H1 (cell line): Measurements from ENCODE around the gene MACROH2A1. TPM values are rescaled to one million over a fixed set of nuclear protein-coding genes. Genes with fewer than 3 reads are reported as not detected.

Experiments
- CEBPB ChIP-seq: IDR thresholded peaks from 2 replicates; pipeline ENCODE4 v1.6.1; 2012; ENCODE audit warnings: low read depth, low read length
- EP300 ChIP-seq, 2 experiments: IDR thresholded peaks; 1 replicate in 1 of 2; 2 replicates in 1 of 2; pipeline ENCODE4 v1.6.1; 2011 to 2012; ENCODE audit warnings: low read depth in 2 of 2, low read length in 2 of 2, mild to moderate bottlenecking in 2 of 2, borderline replicate concordance in 1 of 2, inconsistent platforms in 1 of 2, moderate library complexity in 1 of 2
- TCF12 ChIP-seq: IDR thresholded peaks from 2 replicates; pipeline ENCODE4 v1.6.1; 2011; ENCODE audit warnings: low read depth, mild to moderate bottlenecking, low read length
- polyA plus RNA-seq, 7 experiments: library from polyadenylated mRNA; depleted of rRNA in 3 of 7; stranded (reverse) in 5 of 7; unstranded in 2 of 7; fragments of >200 nt in 5 of 7; fragments of 200-250 nt in 2 of 7; gene quantifications; 1 replicate in 5 of 7; 2 replicates in 1 of 7; 4 replicates in 1 of 7; pipeline versions ENCODE4 v1.2.1 to v1.2.3, GENCODE V29; 2011 to 2013; ENCODE audit warnings: missing spikeins in 2 of 7, mixed read lengths in 2 of 7
- total RNA-seq: library from RNA; stranded (reverse); fragmentation: NEBNext Ultra II Directional; extraction: Animal tissue kit (Norgen Biotek cat#: 25700); gene quantifications from 2 replicates; pipeline ENCODE4 v1.2.1, GENCODE V29; 2021

The MACROH2A1 gene
- total and polyA plus RNA-seq, 2 of the 8 experiments (the other 6 are each of a cell fraction or from before 2014, with no cell fraction given) = 60.0 to 92.3 TPM

DNA sequence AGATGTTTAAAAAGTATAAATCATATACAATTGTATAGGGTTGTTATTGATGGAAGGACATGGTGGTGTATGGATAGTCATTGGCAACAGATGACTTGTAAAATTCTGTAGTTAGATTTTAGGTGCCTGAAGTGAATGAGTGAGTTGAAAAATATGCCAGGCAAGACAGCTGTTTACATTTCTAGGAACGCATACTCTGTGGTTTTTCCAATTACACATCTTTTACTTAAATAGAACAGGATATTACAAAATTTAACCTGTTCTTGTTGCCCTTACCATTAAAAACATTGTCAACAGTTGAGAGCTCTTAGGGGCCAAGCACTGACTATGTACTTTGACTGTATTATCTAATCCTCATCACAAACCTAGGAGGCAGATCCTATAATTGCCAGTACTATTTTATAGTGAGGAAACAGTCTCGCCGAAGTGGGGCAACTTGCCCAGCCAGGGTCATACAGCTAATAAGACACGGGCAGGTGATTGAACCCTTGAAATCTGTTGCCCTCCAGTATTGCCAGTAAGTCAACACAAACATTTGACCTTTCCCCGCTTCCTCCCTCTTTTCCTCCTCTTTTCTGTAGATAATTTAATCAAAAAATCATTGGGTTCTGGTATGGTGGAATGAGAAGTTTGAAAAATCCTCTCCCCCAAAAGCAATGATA lies 88.6 kb downstream of the MACROH2A1 start (continued):
- TF ChIP-seq EP300 (IDR thresholded peaks at IDR 0.05; ENCODE audit: borderline replicate concordance in 1 of 2, low read depth in 2 of 2, low read length in 2 of 2) (no peak), TCF12 (no peak), CEBPB (no peak)
